Choroid plexus epithelial cell (primary cell): Measurements from ENCODE around the gene SCO2.
A peak's percentile ranks its signal among the peaks of the same experiment; 100 is the strongest.

Experiments used
- DNase-seq: peaks from one replicate; pipeline ENCODE4 v3.0.0-alpha.2; 2010; ENCODE audit warnings: low read depth
- H3K4me3 ChIP-seq: 2 replicates; pipeline ENCODE4 v1.5.1; 2011; ENCODE audit warnings: low read depth, mild to moderate bottlenecking, control low read depth, low read length, moderate library complexity
- TF ChIP-seq, protein P1 (sequence below): conservative IDR thresholded peaks from 2 replicates; pipeline ENCODE4 v1.5.1; 2011; ENCODE audit warnings: low read depth, mild to moderate bottlenecking, control low read depth, inconsistent platforms, low read length, moderate library complexity

Gene SCO2

DNA sequence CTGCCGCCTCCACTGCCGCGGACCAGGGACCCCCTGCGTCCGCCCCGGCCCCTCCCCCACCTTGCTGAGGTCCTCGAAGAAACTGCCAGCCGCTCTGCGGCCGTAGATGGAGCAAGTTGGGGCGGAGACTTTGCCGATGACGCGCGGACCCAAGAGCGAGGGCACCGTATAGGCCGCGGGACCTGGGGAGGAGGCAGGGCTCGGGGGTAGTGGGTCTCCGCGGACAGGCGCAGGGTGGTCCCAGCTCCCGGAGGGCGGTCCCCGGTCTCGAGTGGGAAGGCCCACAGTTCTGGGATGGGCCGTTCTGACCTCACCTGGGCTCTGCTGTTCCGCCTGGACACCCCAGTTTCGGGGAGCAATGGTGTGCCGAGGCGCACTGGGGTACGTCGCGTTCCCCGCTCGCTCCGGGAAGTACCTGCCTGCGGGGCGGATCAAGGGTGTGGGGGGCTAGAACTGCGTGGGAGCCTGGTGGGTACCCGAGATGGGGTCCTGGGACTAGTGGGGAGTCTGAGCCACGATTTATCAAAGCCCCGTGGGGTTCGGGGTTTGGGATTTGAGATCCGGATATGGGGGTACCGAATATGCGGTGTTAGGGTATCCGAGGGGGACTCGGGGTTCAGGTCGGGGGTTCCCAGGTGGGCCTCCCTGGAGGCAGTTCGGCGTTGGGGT, 5.6 kb upstream of the SCO2 start:
- DNase-seq: peak; percentile 90
- H3K4me3 ChIP-seq: peak overlapping the region; percentile 62
- TF ChIP-seq, protein P1, sequence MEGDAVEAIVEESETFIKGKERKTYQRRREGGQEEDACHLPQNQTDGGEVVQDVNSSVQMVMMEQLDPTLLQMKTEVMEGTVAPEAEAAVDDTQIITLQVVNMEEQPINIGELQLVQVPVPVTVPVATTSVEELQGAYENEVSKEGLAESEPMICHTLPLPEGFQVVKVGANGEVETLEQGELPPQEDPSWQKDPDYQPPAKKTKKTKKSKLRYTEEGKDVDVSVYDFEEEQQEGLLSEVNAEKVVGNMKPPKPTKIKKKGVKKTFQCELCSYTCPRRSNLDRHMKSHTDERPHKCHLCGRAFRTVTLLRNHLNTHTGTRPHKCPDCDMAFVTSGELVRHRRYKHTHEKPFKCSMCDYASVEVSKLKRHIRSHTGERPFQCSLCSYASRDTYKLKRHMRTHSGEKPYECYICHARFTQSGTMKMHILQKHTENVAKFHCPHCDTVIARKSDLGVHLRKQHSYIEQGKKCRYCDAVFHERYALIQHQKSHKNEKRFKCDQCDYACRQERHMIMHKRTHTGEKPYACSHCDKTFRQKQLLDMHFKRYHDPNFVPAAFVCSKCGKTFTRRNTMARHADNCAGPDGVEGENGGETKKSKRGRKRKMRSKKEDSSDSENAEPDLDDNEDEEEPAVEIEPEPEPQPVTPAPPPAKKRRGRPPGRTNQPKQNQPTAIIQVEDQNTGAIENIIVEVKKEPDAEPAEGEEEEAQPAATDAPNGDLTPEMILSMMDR: no peak

DNA sequence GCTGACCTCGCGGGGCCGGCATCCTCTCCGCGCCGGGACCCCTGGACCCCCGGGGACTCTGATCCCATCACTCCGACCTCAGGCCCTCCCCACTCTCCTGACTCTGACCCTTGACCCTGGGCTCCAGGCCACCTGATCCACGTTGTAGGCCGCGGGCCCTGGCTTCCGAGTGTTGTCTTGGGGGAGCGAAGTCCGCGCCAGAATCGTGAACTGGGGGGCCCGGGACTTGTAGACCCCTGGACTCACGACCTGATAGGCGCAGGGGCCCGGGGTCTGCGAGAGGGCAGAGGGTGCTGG, 5.1 kb upstream of the SCO2 start:
- no peak for DNase-seq
- peak overlapping the region; percentile 62 for H3K4me3 ChIP-seq
- TF ChIP-seq, protein P1: no peak

DNA sequence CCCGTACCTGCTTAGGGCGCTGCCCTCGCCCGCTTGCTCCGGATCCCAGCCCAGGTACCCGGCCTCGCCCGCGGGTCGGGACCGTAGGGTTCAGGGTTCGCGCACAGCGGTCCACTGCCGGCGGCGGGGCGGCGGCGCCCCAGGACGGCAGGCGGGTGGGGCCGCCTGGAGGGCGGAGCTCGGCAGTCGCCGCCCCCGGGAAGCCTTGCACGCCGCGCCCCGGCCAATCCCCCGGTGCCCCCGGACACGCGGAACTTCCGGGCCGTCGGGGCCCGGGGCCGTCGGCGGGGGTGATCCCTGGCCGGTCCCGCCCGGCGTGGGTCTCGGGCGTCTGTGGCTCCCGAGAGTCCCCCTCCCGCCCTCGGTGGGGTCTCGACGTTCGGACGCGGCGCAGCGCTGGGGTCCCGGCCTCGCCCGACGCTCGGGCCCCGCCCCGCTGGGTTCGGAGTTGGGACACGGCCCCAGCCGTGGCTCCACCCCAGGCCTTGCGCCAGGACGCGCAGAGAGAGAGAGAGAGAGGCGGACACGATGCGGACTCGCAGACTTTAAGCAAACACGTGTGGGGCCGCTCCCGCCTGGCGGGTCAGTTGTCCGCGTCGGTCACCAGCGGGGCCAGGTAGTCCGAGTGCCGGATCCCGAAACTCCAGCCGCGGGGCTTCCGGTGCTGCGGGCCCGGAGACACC, 4.6 kb upstream of the SCO2 start, which contains the start of gene TYMP:
TYMP (minus strand) TSS at position 116 of the 683 bp plus-strand sequence. CDS start 303 bp downstream, outside the sequence.
- TF ChIP-seq, protein P1: no peak
- peak within 1 kb of the TSS; percentile 62 for H3K4me3 ChIP-seq
- peak; percentile 85 for DNase-seq

DNA sequence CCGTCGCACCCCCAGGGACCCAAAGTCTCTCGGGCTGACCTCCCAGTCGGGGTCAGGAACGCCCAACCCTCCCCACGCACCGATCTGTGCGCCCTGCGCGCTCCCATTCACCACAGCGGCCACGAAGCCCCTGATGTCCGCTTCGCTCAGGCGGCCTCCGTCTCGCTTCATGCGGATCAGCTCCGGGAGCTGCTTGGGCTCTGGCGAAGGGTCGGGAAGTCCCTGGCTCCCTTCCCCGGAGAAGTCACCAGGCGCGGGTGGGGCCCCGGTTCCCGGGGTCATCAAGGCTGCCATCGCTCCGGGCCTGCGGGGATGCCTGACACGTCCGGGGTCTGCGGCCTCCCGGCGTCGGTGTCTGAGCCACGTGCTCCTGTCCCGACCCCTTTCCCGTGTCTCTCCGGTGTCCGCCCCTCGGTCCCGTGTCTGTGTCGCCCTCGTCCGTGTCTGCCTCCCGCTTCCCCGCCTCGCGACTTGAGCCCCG, 4.1 kb upstream of the SCO2 start:
- TF ChIP-seq, protein P1: no peak
- DNase-seq: no peak
- peak overlapping the region; percentile 62 for H3K4me3 ChIP-seq

DNA sequence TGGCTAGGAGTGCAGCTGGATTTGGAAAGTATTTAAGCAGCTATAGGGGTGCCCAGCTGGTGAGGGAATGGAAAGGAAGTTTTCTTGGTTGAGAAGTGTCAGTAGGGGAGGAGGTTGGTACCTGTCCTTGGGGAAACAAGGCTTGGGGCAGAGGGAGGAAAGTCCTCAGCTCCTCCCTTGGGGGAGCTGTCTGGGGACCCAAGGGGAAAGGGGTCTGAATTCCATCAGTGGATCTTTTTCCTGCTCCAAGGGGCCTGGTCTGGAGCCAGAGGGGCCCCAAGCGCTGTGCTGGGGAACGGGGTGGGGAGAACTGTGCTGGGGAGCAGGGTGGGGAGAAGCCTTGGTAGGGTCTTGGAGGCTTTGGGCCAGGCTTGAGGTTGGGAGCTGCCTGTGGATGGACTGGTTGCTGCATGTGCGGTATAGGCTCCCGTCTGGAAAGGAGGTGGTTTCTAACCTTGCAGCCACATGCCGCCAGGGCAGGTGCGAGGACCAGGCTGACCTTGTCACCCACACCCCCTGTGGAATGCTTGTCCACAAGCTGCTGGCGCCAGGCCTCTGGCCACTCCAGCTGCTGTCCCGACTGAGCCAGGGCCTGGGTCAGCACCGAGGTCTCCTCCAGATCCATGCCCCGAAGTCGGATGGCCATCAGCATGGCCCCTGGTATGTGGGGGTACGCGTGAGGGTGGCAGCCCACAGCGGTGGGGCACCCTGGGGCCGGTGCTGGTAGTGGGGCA, 3.5 kb upstream of the SCO2 start:
- H3K4me3 ChIP-seq: peak overlapping the region; percentile 62
- DNase-seq: no peak
- TF ChIP-seq, protein P1: no peak

DNA sequence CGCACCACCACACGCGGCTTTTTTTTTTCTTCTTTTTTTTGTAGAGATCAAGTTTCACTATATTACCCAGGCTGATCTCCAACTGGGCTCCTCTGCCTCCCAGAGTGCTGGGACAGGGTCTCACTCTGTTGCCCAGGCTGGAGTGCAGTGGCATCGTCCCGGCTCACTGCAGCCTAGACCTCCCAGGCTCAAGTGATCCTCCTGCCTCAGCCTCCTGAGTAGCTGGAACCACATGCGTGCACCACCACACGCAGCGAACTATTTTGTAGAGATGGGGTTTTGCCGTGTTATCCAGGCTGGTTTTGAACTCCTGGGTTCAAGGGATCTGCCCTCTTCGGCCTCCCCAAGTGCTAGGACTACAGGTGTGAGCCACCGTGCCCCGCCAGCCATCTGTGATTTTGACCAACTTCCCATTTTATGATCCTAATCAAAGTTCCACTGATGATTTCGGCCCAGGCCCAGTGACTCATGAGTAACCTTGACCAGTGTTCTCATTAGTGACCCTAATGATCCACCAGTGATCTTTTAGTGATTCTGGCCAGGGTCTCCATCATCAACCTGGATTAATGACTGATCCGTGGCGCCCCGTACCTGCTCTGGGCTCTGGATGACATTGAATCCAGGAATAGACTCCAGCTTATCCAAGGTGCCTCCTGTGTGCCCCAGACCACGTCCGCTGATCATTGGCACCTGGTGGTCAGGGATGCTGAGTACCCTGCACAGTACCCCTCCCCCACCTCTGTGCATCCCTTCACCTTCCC, 2.7 kb upstream of the SCO2 start:
- DNase-seq: no peak
- H3K4me3 ChIP-seq: no peak overlapping the region
- TF ChIP-seq, protein P1: no peak
